OCI-LY1 (cell line): ENCODE data around the gene ZBBX.

Experiments used
- H2AFZ ChIP-seq: fragments of 200-600 bp; sonication (generic), shearing (Covaris generic); 2 replicates; pipeline ENCODE4 v1.6.0; 2014; ENCODE audit warnings: antibody characterized with exemption, mild to moderate bottlenecking, low read length
- H3F3A ChIP-seq: fragments of 200-600 bp; sonication (generic), shearing (Covaris generic); 2 replicates; pipeline ENCODE4 v1.6.0; 2014; ENCODE audit warnings: mild to moderate bottlenecking, antibody characterized with exemption, low read length, moderate library complexity; ENCODE audit not compliant: insufficient read depth
- H3K27ac ChIP-seq: fragments of 200-600 bp; sonication (generic); 2 replicates; pipeline ENCODE4 v1.5.1; 2014; ENCODE audit warnings: low read length, mixed run types, mild to moderate bottlenecking, low read depth; ENCODE audit not compliant: poor library complexity, severe bottlenecking
- H3K27me3 ChIP-seq: fragments of 200-600 bp; sonication (generic); 2 replicates; pipeline ENCODE4 v1.6.0; 2014; ENCODE audit warnings: antibody characterized with exemption, mild to moderate bottlenecking, low read length, moderate library complexity; ENCODE audit not compliant: insufficient read depth
- H3K36me3 ChIP-seq: fragments of 200-600 bp; sonication (generic); 2 replicates; pipeline ENCODE4 v1.6.1; 2014; ENCODE audit warnings: mild to moderate bottlenecking, antibody characterized with exemption, low read length, moderate library complexity, mixed read lengths; ENCODE audit not compliant: insufficient read depth
- H3K4me1 ChIP-seq: fragments of 200-600 bp; sonication (generic); 2 replicates; pipeline ENCODE4 v1.5.1; 2014; ENCODE audit warnings: mild to moderate bottlenecking, low read length, moderate library complexity; ENCODE audit not compliant: insufficient read depth, severe bottlenecking
- H3K4me2 ChIP-seq: fragments of 200-600 bp; sonication (generic), shearing (Covaris generic); 2 replicates; pipeline ENCODE4 v1.6.1; 2014; ENCODE audit warnings: low read length
- H3K4me3 ChIP-seq: fragments of 200-600 bp; sonication (generic); 2 replicates; pipeline ENCODE4 v1.5.1; 2014; ENCODE audit warnings: low read length, low read depth, mild to moderate bottlenecking, mixed read lengths; ENCODE audit not compliant: poor library complexity, severe bottlenecking
- H3K79me2 ChIP-seq: fragments of 200-600 bp; shearing (Covaris generic); 2 replicates; pipeline ENCODE4 v1.6.1; 2016; ENCODE audit warnings: mixed run types, low read length, mixed read lengths; ENCODE audit not compliant: insufficient read depth
- H3K9ac ChIP-seq: fragments of 200-600 bp; sonication (generic), shearing (Covaris generic); 2 replicates; pipeline ENCODE4 v1.6.1; 2014; ENCODE audit warnings: mild to moderate bottlenecking, low read length, mixed read lengths
- H3K9me2 ChIP-seq: fragments of 200-600 bp; sonication (generic), shearing (Covaris generic); 2 replicates; pipeline ENCODE4 v1.6.1; 2014; ENCODE audit warnings: low read depth, mild to moderate bottlenecking, low read length, mixed read lengths
- H3K9me3 ChIP-seq: fragments of 200-600 bp; shearing (Covaris generic); 2 replicates; pipeline ENCODE4 v1.6.1; 2014; ENCODE audit warnings: low read length, mixed read lengths
- H4K20me1 ChIP-seq: fragments of 200-600 bp; sonication (generic), shearing (Covaris generic); 2 replicates; pipeline ENCODE4 v1.6.0; 2016; ENCODE audit warnings: mild to moderate bottlenecking, low read length; ENCODE audit not compliant: insufficient read depth
- EZH2 ChIP-seq: fragments of 200-600 bp; sonication (generic), shearing (Covaris generic); IDR thresholded peaks from 2 replicates; pipeline ENCODE4 v1.8.0; 2017; ENCODE audit warnings: borderline replicate concordance, mixed run types, mild to moderate bottlenecking, antibody characterized with exemption, low read length, moderate library complexity, mixed read lengths
- TF ChIP-seq, protein P1 (sequence below): fragments of 200-600 bp; sonication (generic), shearing (Covaris generic); IDR thresholded peaks from 2 replicates; pipeline ENCODE4 v1.5.1; 2017; ENCODE audit warnings: mild to moderate bottlenecking, antibody characterized with exemption, low read length, moderate library complexity, mixed read lengths

Gene ZBBX

DNA sequence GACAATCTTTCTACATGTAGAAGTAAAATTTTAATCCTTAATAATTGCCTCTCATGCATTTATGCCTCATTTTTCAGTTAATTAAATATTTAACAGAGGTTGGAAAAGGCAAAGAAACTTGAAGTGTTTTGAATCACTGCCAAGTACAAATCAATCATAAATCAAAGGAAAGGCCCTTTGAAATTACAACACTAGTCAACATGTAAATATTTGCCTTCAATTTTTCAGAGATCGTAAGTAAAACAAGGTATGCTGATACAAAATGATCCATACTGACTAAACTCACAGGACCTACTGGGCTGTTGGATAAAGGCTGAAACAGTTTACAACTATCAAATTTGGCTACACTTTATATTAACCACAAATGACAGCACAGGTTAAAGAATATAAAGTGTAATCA is 33.9 kb downstream of the ZBBX start:
- H3K36me3 ChIP-seq: no peaks in the 10 kb centered on the region
- no peaks in the 10 kb centered on the region for H3K4me1 ChIP-seq
- no peak overlapping the region for H2AFZ ChIP-seq
- H3K79me2 ChIP-seq: no peaks in the 10 kb centered on the region
- H3K9me2 ChIP-seq: no peaks in the 10 kb centered on the region
- no peak overlapping the region for H3K4me2 ChIP-seq
- no peaks in the 10 kb centered on the region for H3K9me3 ChIP-seq
- H3K27ac ChIP-seq: no peak overlapping the region
- no peak overlapping the region for H3K4me3 ChIP-seq
- H3K27me3 ChIP-seq: no peaks in the 10 kb centered on the region
- TF ChIP-seq, protein P1, sequence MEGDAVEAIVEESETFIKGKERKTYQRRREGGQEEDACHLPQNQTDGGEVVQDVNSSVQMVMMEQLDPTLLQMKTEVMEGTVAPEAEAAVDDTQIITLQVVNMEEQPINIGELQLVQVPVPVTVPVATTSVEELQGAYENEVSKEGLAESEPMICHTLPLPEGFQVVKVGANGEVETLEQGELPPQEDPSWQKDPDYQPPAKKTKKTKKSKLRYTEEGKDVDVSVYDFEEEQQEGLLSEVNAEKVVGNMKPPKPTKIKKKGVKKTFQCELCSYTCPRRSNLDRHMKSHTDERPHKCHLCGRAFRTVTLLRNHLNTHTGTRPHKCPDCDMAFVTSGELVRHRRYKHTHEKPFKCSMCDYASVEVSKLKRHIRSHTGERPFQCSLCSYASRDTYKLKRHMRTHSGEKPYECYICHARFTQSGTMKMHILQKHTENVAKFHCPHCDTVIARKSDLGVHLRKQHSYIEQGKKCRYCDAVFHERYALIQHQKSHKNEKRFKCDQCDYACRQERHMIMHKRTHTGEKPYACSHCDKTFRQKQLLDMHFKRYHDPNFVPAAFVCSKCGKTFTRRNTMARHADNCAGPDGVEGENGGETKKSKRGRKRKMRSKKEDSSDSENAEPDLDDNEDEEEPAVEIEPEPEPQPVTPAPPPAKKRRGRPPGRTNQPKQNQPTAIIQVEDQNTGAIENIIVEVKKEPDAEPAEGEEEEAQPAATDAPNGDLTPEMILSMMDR: no peak
- no peak for TF ChIP-seq EZH2
- no peak overlapping the region for H3K9ac ChIP-seq
- H4K20me1 ChIP-seq: no peaks in the 10 kb centered on the region
- no peaks in the 10 kb centered on the region for H3F3A ChIP-seq

DNA sequence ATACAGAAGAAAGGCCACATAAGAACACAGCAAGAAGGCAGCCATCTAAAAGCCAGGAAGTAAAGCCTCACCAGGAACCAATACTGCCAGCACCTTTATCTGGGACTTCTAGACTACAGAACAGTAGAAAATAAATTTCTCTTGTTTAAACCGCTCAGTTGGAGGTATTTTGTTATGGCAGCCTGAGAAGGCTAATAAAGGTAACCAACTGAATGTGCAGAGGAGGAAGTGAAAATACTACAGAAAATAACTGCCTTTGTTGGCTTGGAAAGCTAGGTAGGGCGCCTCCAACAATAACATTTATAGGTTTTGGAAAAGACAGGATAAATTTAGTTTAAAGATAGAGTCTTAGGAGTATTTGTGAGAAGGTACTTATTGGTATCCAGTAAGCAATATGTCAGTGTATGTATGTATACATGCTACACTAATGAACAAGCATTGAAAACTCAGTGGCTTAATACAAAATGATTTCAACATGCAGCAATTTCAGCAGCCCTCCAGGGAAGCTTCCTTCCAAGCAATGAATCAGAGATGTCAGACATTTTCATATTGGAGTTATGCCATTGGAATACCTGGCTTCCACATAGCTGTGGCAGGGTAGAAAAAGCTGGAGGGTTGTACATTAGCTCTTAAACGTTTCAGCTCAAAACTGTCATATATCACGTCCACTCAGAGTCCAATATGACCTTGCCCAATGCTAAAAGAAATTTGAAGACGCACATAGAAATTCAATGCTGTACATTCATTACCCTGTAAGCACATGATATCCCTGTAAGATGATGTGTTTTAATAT is 48.9 kb downstream of the ZBBX start:
- Histone ChIP-seq H3K4me2 (no peak overlapping the region), H2AFZ (no peak overlapping the region)

DNA sequence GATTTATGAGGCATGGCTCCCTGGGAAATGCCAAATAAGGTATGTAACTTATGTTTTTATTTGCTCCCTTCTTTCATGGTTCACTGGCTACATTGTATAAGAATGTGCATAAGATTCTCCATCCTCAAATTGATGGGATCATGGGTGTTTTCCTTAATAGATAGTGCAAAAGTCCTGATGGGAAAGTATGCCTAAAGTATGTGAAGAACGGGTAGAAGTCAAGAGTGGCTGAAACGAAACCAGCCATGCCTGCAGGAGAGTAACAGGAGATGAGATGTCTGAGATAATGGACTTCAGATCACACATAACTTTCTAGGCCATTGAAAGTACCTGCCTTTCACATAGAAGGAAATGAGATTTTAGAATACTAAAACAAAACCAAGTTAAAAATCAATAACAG is 56.5 kb downstream of the ZBBX start:
- Histone ChIP-seq H3K4me2 (no peak overlapping the region), H3F3A (no peaks in the 10 kb centered on the region), H3K79me2 (no peaks in the 10 kb centered on the region), H3K27me3 (no peaks in the 10 kb centered on the region), H3K9me2 (no peaks in the 10 kb centered on the region; the same call in 1 of the 2 replicates), H3K27ac (no peak overlapping the region), H2AFZ (no peak overlapping the region), H3K4me1 (no peaks in the 10 kb centered on the region), H3K4me3 (no peak overlapping the region), H3K9me3 (no peaks in the 10 kb centered on the region), H4K20me1 (no peaks in the 10 kb centered on the region), H3K9ac (no peak overlapping the region), H3K36me3 (no peaks in the 10 kb centered on the region)
- no peak for TF ChIP-seq EZH2
- TF ChIP-seq, protein P1: no peak

More for the DNA sequence above, 48.9 kb downstream of the ZBBX start:
- Histone ChIP-seq H3K9me3 (no peaks in the 10 kb centered on the region), H3K9me2 (no peaks in the 10 kb centered on the region; the same call in 1 of the 2 replicates), H3K4me3 (no peak overlapping the region), H3K79me2 (no peaks in the 10 kb centered on the region), H3K36me3 (no peaks in the 10 kb centered on the region), H3K9ac (no peak overlapping the region), H3F3A (no peaks in the 10 kb centered on the region), H3K27ac (no peak overlapping the region), H3K27me3 (no peaks in the 10 kb centered on the region), H4K20me1 (no peaks in the 10 kb centered on the region), H3K4me1 (no peaks in the 10 kb centered on the region)
- no peak for TF ChIP-seq EZH2
- TF ChIP-seq, protein P1: no peak
